Measurements from ENCODE around the gene PAOX.

Gene PAOX

GRCh38 chr10:133438711-133439273, 59.7 kb downstream of the PAOX start:
- DNase-seq (ENCODE audit: low spot score) (no peak), FAIRE-seq (no peak)

- FAIRE-seq (no peak), DNase-seq (ENCODE audit: low spot score) (no peak)
These were observed 60.7 kb downstream of the PAOX start for GRCh38 chr10:133439517-133440461.

- DNase-seq (ENCODE audit: low spot score) (no peak), FAIRE-seq (no peak)
These were observed 61.7 kb downstream of the PAOX start for GRCh38 chr10:133440633-133441285.
